Effector memory CD4-positive, alpha-beta T cell (primary cell): ENCODE measurements around the gene DDIAS.
"Not testable (repeated sequence)": the region's sequence is repeated elsewhere in the genome, so short reads cannot be mapped to it uniquely, and the experiment has no call there.

Experiments
- DNase-seq, 3 donors: peaks; one replicate each; pipeline ENCODE4 v3.0.0-alpha.2; 2020
- H3K27ac ChIP-seq: 2 replicates; pipeline ENCODE4 v1.7.0; 2013; ENCODE audit warnings: mild to moderate bottlenecking, low read length, moderate library complexity; ENCODE audit not compliant: insufficient read depth, poor library complexity, severe bottlenecking
- H3K27me3 ChIP-seq: replicated peaks from 2 replicates; pipeline ENCODE4 v1.7.0; 2013; ENCODE audit warnings: mild to moderate bottlenecking, low read length; ENCODE audit not compliant: insufficient read depth, control insufficient read depth, poor library complexity, severe bottlenecking
- H3K36me3 ChIP-seq: 2 replicates; pipeline ENCODE4 v1.7.0; 2013; ENCODE audit warnings: mild to moderate bottlenecking, low read length, moderate library complexity; ENCODE audit not compliant: control insufficient read depth, insufficient read depth
- H3K4me1 ChIP-seq: 2 replicates; pipeline ENCODE4 v1.7.0; 2013; ENCODE audit warnings: low read length, mild to moderate bottlenecking; ENCODE audit not compliant: control insufficient read depth, insufficient read depth, poor library complexity, severe bottlenecking
- H3K4me3 ChIP-seq: 2 replicates; pipeline ENCODE4 v1.7.0; 2013; ENCODE audit warnings: low read length, low read depth, mild to moderate bottlenecking; ENCODE audit not compliant: insufficient read depth, poor library complexity, severe bottlenecking
- H3K9me3 ChIP-seq: 2 replicates; pipeline ENCODE4 v1.7.0; 2013; ENCODE audit warnings: mild to moderate bottlenecking, low read length, moderate library complexity; ENCODE audit not compliant: control insufficient read depth

Gene DDIAS

GRCh38 chr11:82959987-82960778, 58.6 kb downstream of the DDIAS start:
- Histone ChIP-seq H3K27ac (peak overlapping the region; percentile 71), H3K36me3 (no peaks in the 10 kb centered on the region), H3K4me1 (peaks cover 36% of the 10 kb centered on the region), H3K9me3 (no peaks in the 10 kb centered on the region), H3K27me3 (no peaks in the 10 kb centered on the region), H3K4me3 (peak overlapping the region; percentile 7)
- DNase-seq = no peak

GRCh38 chr11:82960779-82961143, 59.2 kb downstream of the DDIAS start:
- peak overlapping the region; percentile 3 for H3K4me3 ChIP-seq
- no peak for DNase-seq
- H3K27ac ChIP-seq = peak overlapping the region; percentile 71
- peaks cover 30% of the 10 kb centered on the region for H3K4me1 ChIP-seq
- H3K27me3 ChIP-seq = no peaks in the 10 kb centered on the region
- H3K9me3 ChIP-seq = no peaks in the 10 kb centered on the region
- no peaks in the 10 kb centered on the region for H3K36me3 ChIP-seq

GRCh38 chr11:82962021-82962420, 60.5 kb downstream of the DDIAS start:
- DNase-seq, H3K36me3 ChIP-seq, H3K27me3 ChIP-seq, H3K9me3 ChIP-seq, H3K27ac ChIP-seq, H3K4me3 ChIP-seq: not testable (repeated sequence)
- peaks cover 29% of the 10 kb centered on the region for H3K4me1 ChIP-seq

GRCh38 chr11:82967381-82967780, 65.8 kb downstream of the DDIAS start:
- no peak for DNase-seq
- H3K4me3 ChIP-seq = no peak overlapping the region
- H3K4me1 ChIP-seq = no peaks in the 10 kb centered on the region
- no peaks in the 10 kb centered on the region for H3K9me3 ChIP-seq
- H3K36me3 ChIP-seq = no peaks in the 10 kb centered on the region
- H3K27me3 ChIP-seq = no peaks in the 10 kb centered on the region
- H3K27ac ChIP-seq = no peak overlapping the region

- H3K27ac ChIP-seq = no peak overlapping the region
- no peaks in the 10 kb centered on the region for H3K4me1 ChIP-seq
- H3K4me3 ChIP-seq = no peak overlapping the region
These were observed 68.3 kb downstream of the DDIAS start for GRCh38 chr11:82969811-82970210.

GRCh38 chr11:82970507-82971083, 69.1 kb downstream of the DDIAS start:
- not testable (repeated sequence) for H3K9me3 ChIP-seq, H3K4me1 ChIP-seq, H3K27ac ChIP-seq, H3K4me3 ChIP-seq, DNase-seq, H3K36me3 ChIP-seq, H3K27me3 ChIP-seq

More at GRCh38 chr11:82969811-82970210, 68.3 kb downstream of the DDIAS start:
- Histone ChIP-seq H3K36me3 (no peaks in the 10 kb centered on the region), H3K9me3 (no peaks in the 10 kb centered on the region), H3K27me3 (no peaks in the 10 kb centered on the region)
- DNase-seq = no peak

GRCh38 chr11:82971519-82971946, 70.0 kb downstream of the DDIAS start:
- H3K27me3 ChIP-seq, H3K36me3 ChIP-seq, H3K4me1 ChIP-seq, H3K9me3 ChIP-seq, DNase-seq, H3K27ac ChIP-seq: not testable (repeated sequence)
- H3K4me3 ChIP-seq = peak overlapping the region; percentile 39

GRCh38 chr11:82972103-82972502, 70.6 kb downstream of the DDIAS start:
- Histone ChIP-seq H3K36me3 (no peaks in the 10 kb centered on the region), H3K9me3 (no peaks in the 10 kb centered on the region), H3K27me3 (no peaks in the 10 kb centered on the region), H3K4me3 (peak overlapping the region; percentile 39), H3K27ac (no peak overlapping the region), H3K4me1 (no peaks in the 10 kb centered on the region)
- no peak for DNase-seq

- no peak for DNase-seq
- no peaks in the 10 kb centered on the region for H3K9me3 ChIP-seq
- no peaks in the 10 kb centered on the region for H3K36me3 ChIP-seq
- no peak overlapping the region for H3K27ac ChIP-seq
- H3K4me1 ChIP-seq = no peaks in the 10 kb centered on the region
- no peaks in the 10 kb centered on the region for H3K27me3 ChIP-seq
- H3K4me3 ChIP-seq = no peak overlapping the region
These were observed 72.6 kb downstream of the DDIAS start for GRCh38 chr11:82974135-82974534.

- no peak for DNase-seq
- Histone ChIP-seq H3K4me1 (no peaks in the 10 kb centered on the region), H3K27me3 (no peaks in the 10 kb centered on the region), H3K9me3 (no peaks in the 10 kb centered on the region), H3K36me3 (no peaks in the 10 kb centered on the region), H3K27ac (no peak overlapping the region), H3K4me3 (no peak overlapping the region)
These were observed 73.3 kb downstream of the DDIAS start for GRCh38 chr11:82974851-82975250.
